Right atrium auricular region (tissue), 2 donors: Measurements from ENCODE around the gene IVD. TPM values are rescaled to one million over a fixed set of nuclear protein-coding genes. Genes with fewer than 3 reads are reported as not detected.

Experiments used
- DNase-seq: peaks from one replicate; pipeline ENCODE4 v3.0.0-alpha.2; 2019; ENCODE audit warnings: low spot score
- H3K27ac ChIP-seq, 2 donors: fragments of 200-600 bp; sonication (generic); 1 replicate in 1 of 2; 2 replicates in 1 of 2; pipeline ENCODE4 v1.5.1; 2016 to 2019
- H3K27me3 ChIP-seq, 2 donors: fragments of 200-600 bp; sonication (generic); one replicate each; pipeline versions ENCODE4 v1.5.1 to v1.6.0; 2017 to 2019
- H3K36me3 ChIP-seq: fragments of 200-600 bp; sonication (generic); one replicate; pipeline ENCODE4 v1.5.1; 2016
- H3K4me1 ChIP-seq, 2 donors: fragments of 200-600 bp; sonication (generic); one replicate each; pipeline versions ENCODE4 v1.5.1 to v1.6.0; 2017 to 2019
- H3K4me3 ChIP-seq, 2 donors: fragments of 200-600 bp; sonication (generic); 1 replicate in 1 of 2; 2 replicates in 1 of 2; pipeline ENCODE4 v1.5.1; 2017 to 2019; ENCODE audit warnings: mild to moderate bottlenecking in 1 of 2, moderate library complexity in 1 of 2
- H3K9me3 ChIP-seq, 2 donors: fragments of 200-600 bp; sonication (generic); one replicate each; pipeline ENCODE4 v1.5.1; 2019
- CTCF ChIP-seq, 2 donors: fragments of 200-600 bp; sonication (generic); IDR thresholded peaks; one replicate each; pipeline ENCODE4 v1.5.1; 2019; ENCODE audit warnings: antibody characterized with exemption in 2 of 2
- total RNA-seq, 2 donors: library from RNA; depleted of rRNA; stranded (reverse); fragments of >200 nt; gene quantifications; one replicate each; pipeline ENCODE4 v1.1.0, GENCODE V29; 2016

Gene IVD
- total RNA-seq, 2 donors from 2014 or later, result 49.1 to 65.3 TPM

GRCh38 chr15:40389824-40390595 lies 15.6 kb upstream of the IVD start:
- Histone ChIP-seq H3K4me3 (no peak overlapping the region), H3K9me3 (no peaks in the 10 kb centered on the region), H3K27ac (no peak overlapping the region), H3K27me3 (no peaks in the 10 kb centered on the region), H3K4me1 (no peaks in the 10 kb centered on the region), H3K36me3 (peaks cover 28% of the 10 kb centered on the region)
- no peak for TF ChIP-seq CTCF (IDR thresholded peaks at IDR 0.05)
- DNase-seq, result no peak

- peaks cover 15% of the 10 kb centered on the region for H3K36me3 ChIP-seq
- H3K4me3 ChIP-seq, result no peak overlapping the region
- DNase-seq, result no peak
- H3K4me1 ChIP-seq, result no peaks in the 10 kb centered on the region
- no peaks in the 10 kb centered on the region for H3K27me3 ChIP-seq
- no peaks in the 10 kb centered on the region for H3K9me3 ChIP-seq
- no peak for TF ChIP-seq CTCF (IDR thresholded peaks at IDR 0.05)
- no peak overlapping the region for H3K27ac ChIP-seq
Observed at GRCh38 chr15:40392986-40393948, 12.3 kb upstream of the IVD start.

- no peak for DNase-seq
- TF ChIP-seq CTCF (IDR thresholded peaks at IDR 0.05), result no peak
- H3K27ac ChIP-seq, result no peak overlapping the region
Observed at GRCh38 chr15:40397688-40398412, 7.7 kb upstream of the IVD start.

GRCh38 chr15:40398413-40398873 lies 7.2 kb upstream of the IVD start:
- Histone ChIP-seq H3K4me1 (no peaks in the 10 kb centered on the region), H3K27ac (no peak overlapping the region), H3K4me3 (no peak overlapping the region), H3K27me3 (no peaks in the 10 kb centered on the region), H3K9me3 (no peaks in the 10 kb centered on the region), H3K36me3 (no peaks in the 10 kb centered on the region)
- DNase-seq, result no peak
- TF ChIP-seq CTCF (IDR thresholded peaks at IDR 0.05), result no peak

More at GRCh38 chr15:40397688-40398412, 7.7 kb upstream of the IVD start:
- no peaks in the 10 kb centered on the region for H3K4me1 ChIP-seq
- peaks cover 3% of the 10 kb centered on the region for H3K36me3 ChIP-seq
- no peaks in the 10 kb centered on the region for H3K9me3 ChIP-seq
- H3K4me3 ChIP-seq, result no peak overlapping the region
- no peaks in the 10 kb centered on the region for H3K27me3 ChIP-seq

DNA sequence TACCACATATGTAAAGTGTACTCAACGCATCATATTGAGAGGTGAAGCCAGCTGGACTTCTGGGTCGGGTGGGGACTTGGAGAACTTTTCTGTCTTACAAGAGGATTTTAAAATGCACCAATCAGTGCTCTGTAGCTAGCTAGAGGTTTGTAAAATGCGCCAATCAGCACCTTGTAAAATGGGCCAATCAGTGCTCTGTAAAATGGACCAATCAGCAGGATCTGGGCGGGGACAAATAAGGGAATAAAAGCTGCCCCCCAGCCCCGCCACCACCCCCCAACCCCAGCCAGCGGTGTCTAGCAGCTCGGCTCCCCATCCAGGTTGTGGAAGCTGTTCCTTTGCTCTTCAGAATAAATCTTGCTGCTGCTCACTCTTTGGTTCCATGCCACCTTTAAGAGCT lies 6.2 kb upstream of the IVD start:
- no peak for DNase-seq
- H3K27me3 ChIP-seq, result no peaks in the 10 kb centered on the region
- no peak for TF ChIP-seq CTCF (IDR thresholded peaks at IDR 0.05)

More for the DNA sequence above, 6.2 kb upstream of the IVD start:
- Histone ChIP-seq H3K36me3 (no peaks in the 10 kb centered on the region), H3K4me1 (no peaks in the 10 kb centered on the region), H3K9me3 (no peaks in the 10 kb centered on the region), H3K4me3 (no peak overlapping the region), H3K27ac (no peak overlapping the region)
